Measurements from ENCODE around the gene COL4A4.

The COL4A4 gene

GRCh38 chr2:226981791-226982326, 182.1 kb downstream of the COL4A4 start:
- DNase-seq (ENCODE audit: low read depth in 2 of 2), result no peak

- no peak for DNase-seq (ENCODE audit: low read depth in 2 of 2)
Measured at GRCh38 chr2:226979004-226979403, 185.0 kb downstream of the COL4A4 start.

- DNase-seq (ENCODE audit: low read depth in 2 of 2), result no peak
Measured at GRCh38 chr2:226978300-226978699, 185.7 kb downstream of the COL4A4 start.

- no peak for DNase-seq (ENCODE audit: low read depth in 2 of 2)
Measured at GRCh38 chr2:226977775-226978190, 186.2 kb downstream of the COL4A4 start.

- no peak for DNase-seq (ENCODE audit: low read depth in 2 of 2)
Measured at GRCh38 chr2:226973816-226974215, 190.2 kb downstream of the COL4A4 start.

- DNase-seq (ENCODE audit: low read depth in 2 of 2), result no peak
Measured at GRCh38 chr2:226971770-226972169, 192.2 kb downstream of the COL4A4 start.

GRCh38 chr2:226971084-226971483, 192.9 kb downstream of the COL4A4 start:
- no peak for DNase-seq (ENCODE audit: low read depth in 2 of 2)

GRCh38 chr2:226970362-226970761, 193.6 kb downstream of the COL4A4 start:
- DNase-seq (ENCODE audit: low read depth in 2 of 2), result no peak

- DNase-seq (ENCODE audit: low read depth in 2 of 2), result no peak
Measured at GRCh38 chr2:226969417-226970080, 194.5 kb downstream of the COL4A4 start.

GRCh38 chr2:226965376-226965775, 198.6 kb downstream of the COL4A4 start:
- no peak for DNase-seq (ENCODE audit: low read depth in 2 of 2)

- DNase-seq (ENCODE audit: low read depth in 2 of 2), result no peak
Measured at GRCh38 chr2:226963528-226963927, 200.5 kb downstream of the COL4A4 start.

GRCh38 chr2:226962176-226962773, 201.7 kb downstream of the COL4A4 start:
- no peak for DNase-seq (ENCODE audit: low read depth in 2 of 2)

- DNase-seq (ENCODE audit: low read depth in 2 of 2), result no peak
Measured at GRCh38 chr2:226959418-226959817, 204.6 kb downstream of the COL4A4 start.

GRCh38 chr2:226956659-226957058, 207.3 kb downstream of the COL4A4 start:
- DNase-seq (ENCODE audit: low read depth in 2 of 2), result no peak

- no peak for DNase-seq (ENCODE audit: low read depth in 2 of 2)
Measured at GRCh38 chr2:226953826-226954225, 210.2 kb downstream of the COL4A4 start.

GRCh38 chr2:226953206-226953605, 210.8 kb downstream of the COL4A4 start:
- no peak for DNase-seq (ENCODE audit: low read depth in 2 of 2)

All from stimulated activated CD8-positive, alpha-beta memory T cell treated with anti-CD3 and anti-CD28 coated beads, Interleukin-7, amount 100 ng/mL, for 1 hour (primary cell).